NB4 (cell line): ENCODE data around the gene KIAA1328.
"Not testable (repeated sequence)": the region's sequence is repeated elsewhere in the genome, so short reads cannot be mapped to it uniquely, and the experiment has no call there.

Experiments
- CTCF ChIP-seq: IDR thresholded peaks from one replicate; pipeline ENCODE4 v1.5.1; 2012; ENCODE audit warnings: low read depth, low read length
- MAX ChIP-seq: IDR thresholded peaks from 2 replicates; pipeline ENCODE4 v1.6.1; 2011; ENCODE audit warnings: low read depth, low read length
- MYC ChIP-seq: IDR thresholded peaks from 2 replicates; pipeline ENCODE4 v1.6.1; 2011; ENCODE audit warnings: low read depth, low read length
- POLR2A ChIP-seq: IDR thresholded peaks from 2 replicates; pipeline ENCODE4 v1.6.1; 2011; ENCODE audit warnings: mild to moderate bottlenecking; ENCODE audit not compliant: insufficient read length; ENCODE audit errors: extremely low read depth

GRCh38 chr18:36879796-36880195 is 50.9 kb downstream of the KIAA1328 start:
- not testable (repeated sequence) for TF ChIP-seq CTCF, POLR2A, MYC, MAX
